Measurements from ENCODE around the gene LUC7L2. TPM values are rescaled to one million over a fixed set of nuclear protein-coding genes. Genes with fewer than 3 reads are reported as not detected.

LUC7L2 gene
- total and polyA plus RNA-seq, 9 of the 15 experiments (the other 6 are each of a cell fraction or from before 2014, with no cell fraction given): 56.1 to 207 (median 141) TPM

DNA sequence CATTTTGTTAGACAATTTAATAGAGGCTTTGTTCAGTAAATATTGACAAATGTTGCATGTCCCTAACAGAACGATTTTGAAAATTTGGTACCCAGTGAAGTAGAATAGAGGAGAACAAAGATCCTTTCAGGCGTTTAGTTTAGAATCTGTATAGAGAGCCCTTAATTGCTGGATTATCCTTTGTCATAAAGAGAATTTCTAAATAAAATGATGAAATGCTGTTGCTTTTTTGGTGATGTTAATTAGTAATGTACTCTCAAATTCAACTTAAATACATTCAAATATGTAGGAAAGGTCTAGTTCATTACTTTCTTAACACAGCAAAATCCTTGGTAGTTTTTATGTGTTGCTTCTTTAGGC, 1.2 kb downstream of the LUC7L2 start (continued):
- TF ChIP-seq, protein P1, sequence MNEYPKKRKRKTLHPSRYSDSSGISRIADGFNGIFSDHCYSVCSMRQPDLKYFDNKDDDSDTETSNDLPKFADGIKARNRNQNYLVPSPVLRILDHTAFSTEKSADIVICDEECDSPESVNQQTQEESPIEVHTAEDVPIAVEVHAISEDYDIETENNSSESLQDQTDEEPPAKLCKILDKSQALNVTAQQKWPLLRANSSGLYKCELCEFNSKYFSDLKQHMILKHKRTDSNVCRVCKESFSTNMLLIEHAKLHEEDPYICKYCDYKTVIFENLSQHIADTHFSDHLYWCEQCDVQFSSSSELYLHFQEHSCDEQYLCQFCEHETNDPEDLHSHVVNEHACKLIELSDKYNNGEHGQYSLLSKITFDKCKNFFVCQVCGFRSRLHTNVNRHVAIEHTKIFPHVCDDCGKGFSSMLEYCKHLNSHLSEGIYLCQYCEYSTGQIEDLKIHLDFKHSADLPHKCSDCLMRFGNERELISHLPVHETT (CRISPR knock-in tag; conservative IDR thresholded peaks at IDR 0.05 in 1 of 2, IDR thresholded peaks at IDR 0.05 in 1 of 2): no peak
- TF ChIP-seq ZNF561 (CRISPR knock-in tag; conservative IDR thresholded peaks at IDR 0.05) (no peak), CBX5 (IDR thresholded peaks at IDR 0.05; ENCODE audit: borderline replicate concordance, low read depth) (no peak), SMAD3 (CRISPR knock-in tag; conservative IDR thresholded peaks at IDR 0.05) (no peak), MTA3 (IDR thresholded peaks at IDR 0.05; ENCODE audit: borderline replicate concordance) (no peak), RFX1 (IDR thresholded peaks at IDR 0.05) (no peak), NCOA1 (IDR thresholded peaks at IDR 0.05; ENCODE audit: low read depth) (no peak), GATAD2B (IDR thresholded peaks at IDR 0.05; ENCODE audit: borderline replicate concordance) (0 out of 2 replicates have a peak, but pooled peaks have one; percentile 20), GTF2E2 (tag; IDR thresholded peaks at IDR 0.05) (0 out of 2 replicates have a peak, but pooled peaks have one; percentile 4), SPI1 (IDR thresholded peaks at IDR 0.05; ENCODE audit: borderline replicate concordance, low read depth, low read length) (no peak), ZNF253 (CRISPR knock-in tag; conservative IDR thresholded peaks at IDR 0.05) (0 out of 2 replicates have a peak, but pooled peaks have one; percentile 40)
- TF ChIP-seq, protein P2, sequence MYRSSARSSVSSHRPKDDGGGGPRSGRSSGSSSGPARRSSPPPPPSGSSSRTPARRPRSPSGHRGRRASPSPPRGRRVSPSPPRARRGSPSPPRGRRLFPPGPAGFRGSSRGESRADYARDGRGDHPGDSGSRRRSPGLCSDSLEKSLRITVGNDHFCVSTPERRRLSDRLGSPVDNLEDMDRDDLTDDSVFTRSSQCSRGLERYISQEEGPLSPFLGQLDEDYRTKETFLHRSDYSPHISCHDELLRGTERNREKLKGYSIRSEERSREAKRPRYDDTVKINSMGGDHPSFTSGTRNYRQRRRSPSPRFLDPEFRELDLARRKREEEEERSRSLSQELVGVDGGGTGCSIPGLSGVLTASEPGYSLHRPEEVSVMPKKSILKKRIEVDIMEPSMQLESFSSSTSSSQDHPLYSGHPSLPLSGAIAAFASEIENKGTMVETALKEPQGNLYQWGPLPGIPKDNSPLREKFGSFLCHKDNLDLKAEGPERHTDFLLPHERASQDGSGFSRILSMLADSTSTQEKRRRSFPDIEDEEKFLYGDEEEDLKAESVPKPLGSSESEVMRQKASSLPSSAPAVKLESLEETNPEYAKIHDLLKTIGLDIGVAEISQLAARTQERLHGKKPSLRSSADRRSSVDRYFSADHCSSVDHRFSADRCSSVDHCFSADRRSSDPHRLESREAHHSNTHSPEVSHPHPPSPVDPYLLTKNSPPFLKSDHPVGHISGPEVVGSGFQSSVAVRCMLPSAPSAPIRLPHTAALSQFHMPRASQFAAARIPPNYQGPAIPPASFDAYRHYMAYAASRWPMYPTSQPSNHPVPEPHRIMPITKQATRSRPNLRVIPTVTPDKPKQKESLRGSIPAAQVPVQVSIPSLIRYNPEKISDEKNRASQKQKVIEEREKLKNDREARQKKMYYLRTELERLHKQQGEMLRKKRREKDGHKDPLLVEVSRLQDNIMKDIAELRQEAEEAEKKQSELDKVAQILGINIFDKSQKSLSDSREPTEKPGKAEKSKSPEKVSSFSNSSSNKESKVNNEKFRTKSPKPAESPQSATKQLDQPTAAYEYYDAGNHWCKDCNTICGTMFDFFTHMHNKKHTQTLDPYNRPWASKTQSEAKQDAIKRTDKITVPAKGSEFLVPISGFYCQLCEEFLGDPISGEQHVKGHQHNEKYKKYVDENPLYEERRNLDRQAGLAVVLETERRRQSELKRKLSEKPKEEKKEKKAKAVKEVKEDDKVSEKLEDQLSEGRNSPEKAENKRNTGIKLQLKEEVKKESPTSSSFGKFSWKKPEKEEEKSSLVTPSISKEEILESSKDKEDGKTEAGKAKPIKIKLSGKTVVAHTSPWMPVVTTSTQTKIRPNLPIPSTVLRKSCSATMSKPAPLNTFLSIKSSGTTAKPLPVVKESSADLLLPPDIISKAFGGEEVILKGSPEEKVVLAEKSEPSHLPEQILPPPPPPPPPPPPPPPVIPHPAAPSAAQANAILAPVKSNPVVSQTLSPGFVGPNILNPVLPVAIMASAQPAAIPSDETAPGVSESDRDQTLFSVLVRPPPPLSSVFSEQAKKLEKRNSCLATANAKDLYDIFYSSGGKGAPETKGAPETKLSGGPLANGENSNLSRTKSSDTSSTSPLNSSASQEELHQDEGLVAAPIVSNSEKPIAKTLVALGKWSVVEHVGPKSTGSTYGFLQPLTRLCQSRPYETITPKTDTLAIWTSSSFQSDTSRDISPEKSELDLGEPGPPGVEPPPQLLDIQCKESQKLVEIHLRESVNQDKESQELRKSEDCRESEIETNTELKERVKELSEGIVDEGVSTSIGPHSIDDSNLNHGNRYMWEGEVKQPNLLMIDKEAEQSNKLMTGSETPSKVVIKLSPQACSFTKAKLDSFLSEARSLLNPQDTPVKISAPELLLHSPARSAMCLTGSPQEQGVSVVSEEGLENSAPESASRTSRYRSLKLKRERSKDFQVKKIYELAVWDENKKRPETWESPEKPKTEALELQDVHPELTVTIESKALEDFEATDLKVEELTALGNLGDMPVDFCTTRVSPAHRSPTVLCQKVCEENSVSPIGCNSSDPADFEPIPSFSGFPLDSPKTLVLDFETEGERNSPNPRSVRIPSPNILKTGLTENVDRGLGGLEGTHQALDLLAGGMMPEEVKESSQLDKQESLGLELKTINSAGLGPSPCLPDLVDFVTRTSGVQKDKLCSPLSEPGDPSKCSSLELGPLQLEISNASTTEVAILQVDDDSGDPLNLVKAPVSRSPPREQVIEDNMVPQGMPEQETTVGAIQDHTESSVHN (IDR thresholded peaks at IDR 0.05; ENCODE audit: borderline replicate concordance in 1 of 2, low read depth in 1 of 2): 0 out of 4 replicates have a peak, but pooled peaks of 1 of the 2 experiments have one; percentile 8
- TF ChIP-seq, protein P3, sequence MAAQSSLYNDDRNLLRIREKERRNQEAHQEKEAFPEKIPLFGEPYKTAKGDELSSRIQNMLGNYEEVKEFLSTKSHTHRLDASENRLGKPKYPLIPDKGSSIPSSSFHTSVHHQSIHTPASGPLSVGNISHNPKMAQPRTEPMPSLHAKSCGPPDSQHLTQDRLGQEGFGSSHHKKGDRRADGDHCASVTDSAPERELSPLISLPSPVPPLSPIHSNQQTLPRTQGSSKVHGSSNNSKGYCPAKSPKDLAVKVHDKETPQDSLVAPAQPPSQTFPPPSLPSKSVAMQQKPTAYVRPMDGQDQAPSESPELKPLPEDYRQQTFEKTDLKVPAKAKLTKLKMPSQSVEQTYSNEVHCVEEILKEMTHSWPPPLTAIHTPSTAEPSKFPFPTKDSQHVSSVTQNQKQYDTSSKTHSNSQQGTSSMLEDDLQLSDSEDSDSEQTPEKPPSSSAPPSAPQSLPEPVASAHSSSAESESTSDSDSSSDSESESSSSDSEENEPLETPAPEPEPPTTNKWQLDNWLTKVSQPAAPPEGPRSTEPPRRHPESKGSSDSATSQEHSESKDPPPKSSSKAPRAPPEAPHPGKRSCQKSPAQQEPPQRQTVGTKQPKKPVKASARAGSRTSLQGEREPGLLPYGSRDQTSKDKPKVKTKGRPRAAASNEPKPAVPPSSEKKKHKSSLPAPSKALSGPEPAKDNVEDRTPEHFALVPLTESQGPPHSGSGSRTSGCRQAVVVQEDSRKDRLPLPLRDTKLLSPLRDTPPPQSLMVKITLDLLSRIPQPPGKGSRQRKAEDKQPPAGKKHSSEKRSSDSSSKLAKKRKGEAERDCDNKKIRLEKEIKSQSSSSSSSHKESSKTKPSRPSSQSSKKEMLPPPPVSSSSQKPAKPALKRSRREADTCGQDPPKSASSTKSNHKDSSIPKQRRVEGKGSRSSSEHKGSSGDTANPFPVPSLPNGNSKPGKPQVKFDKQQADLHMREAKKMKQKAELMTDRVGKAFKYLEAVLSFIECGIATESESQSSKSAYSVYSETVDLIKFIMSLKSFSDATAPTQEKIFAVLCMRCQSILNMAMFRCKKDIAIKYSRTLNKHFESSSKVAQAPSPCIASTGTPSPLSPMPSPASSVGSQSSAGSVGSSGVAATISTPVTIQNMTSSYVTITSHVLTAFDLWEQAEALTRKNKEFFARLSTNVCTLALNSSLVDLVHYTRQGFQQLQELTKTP (IDR thresholded peaks at IDR 0.05; ENCODE audit: low read depth in 1 of 2, partially characterized antibody in 2 of 2): peak in 1 of 2 experiments; percentile 8
